GM19395 (cell line): ENCODE data around the gene MMS19.

Experiments used
- ATAC-seq: cut with Tn5 transposase; IDR thresholded peaks from one replicate; pipeline ENCODE4 v1.9.1; 2021; ENCODE audit warnings: mild to moderate bottlenecking, moderate library complexity; ENCODE audit not compliant: unreplicated experiment

Gene MMS19

DNA sequence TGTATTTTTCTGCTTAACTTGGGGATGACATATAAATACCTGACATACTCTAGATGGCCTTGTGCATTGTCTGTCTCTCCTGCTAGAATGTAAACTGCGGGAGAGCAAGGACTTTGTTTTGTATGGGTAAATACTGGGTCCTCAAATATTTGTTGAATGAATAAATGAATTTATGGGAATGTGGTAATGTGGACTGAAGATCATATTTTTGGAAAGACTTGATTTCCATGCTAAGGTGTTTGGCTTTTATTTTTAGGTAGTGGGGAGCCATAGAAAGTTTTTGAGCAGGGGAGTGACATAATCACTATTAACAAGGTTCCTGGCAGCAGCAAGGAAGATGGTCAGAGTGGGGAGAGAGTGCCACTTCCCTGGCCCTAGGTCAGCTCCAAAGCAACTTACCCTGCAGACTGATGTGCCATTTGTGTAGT lies 27.5 kb upstream of the MMS19 start:
- no peak for ATAC-seq

DNA sequence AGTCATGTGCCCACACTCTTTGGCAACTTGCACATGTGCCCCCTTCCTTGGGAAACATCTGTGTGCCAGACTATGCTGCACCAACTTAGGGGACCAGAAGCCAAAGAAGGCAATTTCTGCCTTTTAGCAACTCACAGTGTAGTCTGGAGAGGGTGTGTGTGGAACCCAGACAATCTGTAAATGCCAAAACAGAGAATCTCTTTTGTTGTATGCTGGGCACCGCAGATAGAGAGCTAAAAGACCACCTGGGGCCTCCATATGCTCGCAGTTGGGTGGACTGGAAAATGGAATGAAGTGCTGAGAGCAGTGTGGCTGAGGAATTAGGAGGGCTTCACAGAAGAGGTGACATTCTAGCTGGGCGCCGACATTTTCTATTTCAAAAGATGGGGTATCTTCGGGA lies 26.9 kb upstream of the MMS19 start:
- ATAC-seq: no peak

DNA sequence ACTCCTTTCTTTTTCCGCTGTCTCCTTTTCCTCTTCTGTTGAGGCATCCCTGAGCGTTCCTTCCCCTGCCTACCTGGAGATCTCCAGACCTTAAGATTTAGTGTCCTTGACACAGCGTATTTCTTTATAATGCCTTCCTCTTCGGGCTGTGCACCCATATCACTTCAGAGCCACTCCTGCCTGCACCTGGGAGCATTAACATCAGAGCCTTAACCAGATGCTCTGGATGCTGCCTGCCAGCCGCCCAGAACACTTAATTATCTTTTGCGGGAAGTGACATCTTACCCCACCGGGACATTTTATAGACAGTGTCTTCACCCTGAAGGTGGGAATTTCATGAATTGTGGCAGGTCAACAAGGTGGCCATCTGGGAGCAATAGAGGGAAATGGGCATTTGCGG lies 24.7 kb upstream of the MMS19 start:
- no peak for ATAC-seq

DNA sequence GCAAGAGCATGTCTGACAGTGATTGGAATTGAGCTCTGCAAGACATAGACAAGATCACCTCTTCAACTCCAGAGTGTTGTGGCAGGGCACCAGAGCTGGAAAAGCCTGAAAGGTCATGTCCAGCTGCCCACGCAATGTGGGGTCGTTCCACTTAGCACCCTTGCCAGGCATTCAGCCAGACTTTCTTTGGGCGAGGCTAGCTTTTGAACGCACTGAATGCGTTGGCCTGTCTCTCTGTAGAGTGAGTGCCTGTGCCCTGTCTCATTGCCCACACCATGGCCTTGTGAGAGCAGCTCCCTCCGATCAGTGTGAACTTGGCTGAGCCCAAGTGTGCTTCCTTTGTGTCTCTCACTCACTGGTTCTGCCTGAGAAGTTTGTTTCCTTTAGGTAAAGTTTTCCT lies 23.8 kb upstream of the MMS19 start:
- ATAC-seq: no peak

DNA sequence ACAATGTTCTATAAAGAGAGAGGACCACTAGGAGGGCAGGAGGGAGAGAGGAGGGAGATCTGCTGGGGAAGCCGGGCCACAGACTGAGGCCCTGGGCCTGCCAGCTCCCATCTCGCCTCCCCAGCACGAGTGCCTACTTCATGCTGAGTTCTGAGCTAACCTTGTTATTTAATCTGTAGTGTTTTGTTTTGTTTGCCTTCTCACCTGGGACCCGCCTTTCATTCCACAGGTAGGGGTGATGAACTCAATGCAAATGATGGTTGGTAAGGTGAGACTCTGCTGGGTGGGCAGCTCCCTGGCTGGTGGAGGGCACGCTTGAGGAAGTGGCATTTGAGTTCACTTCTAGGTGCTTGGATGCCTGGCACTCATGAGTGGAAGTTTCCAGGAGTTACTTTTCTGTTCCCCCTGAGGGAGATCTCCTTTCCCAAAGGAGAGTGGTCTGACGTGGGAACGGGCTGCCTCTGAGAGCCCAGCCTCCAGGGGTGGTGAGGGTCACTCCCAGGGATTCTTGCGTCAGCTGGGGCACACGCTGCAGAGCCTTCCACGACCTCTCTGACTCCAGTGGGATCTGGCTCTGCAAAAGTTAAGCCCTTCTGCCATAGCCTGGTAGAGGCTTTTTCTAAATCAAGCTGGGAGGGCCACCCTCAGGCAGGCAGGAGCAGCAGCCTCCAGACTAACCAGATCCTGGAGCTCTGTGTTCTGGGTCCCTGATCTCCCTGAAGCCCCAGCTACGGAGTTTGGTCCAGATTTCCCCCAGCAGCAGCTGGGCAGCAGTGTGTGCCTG lies 22.9 kb upstream of the MMS19 start:
- ATAC-seq: no peak

DNA sequence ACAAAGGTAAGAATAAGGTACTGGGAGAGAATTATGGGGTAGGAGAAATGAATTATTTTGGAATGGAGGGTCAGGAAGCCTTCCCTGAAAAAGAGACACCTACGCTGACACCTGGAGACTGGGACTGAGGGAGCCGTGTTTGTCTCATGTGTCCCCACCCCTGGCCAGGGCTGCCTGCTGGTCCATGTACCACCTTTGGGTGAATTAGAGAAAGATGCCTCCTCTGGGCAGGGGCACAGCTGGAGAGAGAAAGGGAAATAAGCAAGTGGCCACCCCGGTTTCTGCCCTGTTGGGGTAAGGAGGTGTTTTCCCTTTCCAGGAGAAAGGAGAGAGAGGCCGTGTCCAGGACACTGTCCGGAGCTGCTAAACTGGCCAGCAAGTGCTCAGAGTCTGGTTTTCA lies 22.3 kb upstream of the MMS19 start:
- no peak for ATAC-seq

DNA sequence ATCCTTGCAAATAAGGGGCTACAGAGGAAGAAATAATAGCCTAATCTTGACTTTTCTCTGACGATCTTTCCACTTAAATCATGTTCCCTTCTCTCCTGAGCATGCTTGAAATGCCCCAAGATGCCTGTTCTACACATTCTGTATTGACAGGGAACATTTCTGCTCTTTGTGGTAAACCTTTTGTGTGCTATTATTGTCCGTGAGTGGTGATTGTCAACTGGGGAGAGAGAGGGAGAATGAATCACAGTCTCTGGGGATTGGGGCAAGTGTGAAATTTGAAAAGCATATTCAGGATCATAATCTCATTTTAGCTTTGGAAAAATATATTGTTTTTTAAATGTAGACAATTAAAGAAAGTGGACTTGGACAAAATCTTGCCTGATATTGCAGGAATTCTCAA lies 21.1 kb upstream of the MMS19 start:
- no peak for ATAC-seq

DNA sequence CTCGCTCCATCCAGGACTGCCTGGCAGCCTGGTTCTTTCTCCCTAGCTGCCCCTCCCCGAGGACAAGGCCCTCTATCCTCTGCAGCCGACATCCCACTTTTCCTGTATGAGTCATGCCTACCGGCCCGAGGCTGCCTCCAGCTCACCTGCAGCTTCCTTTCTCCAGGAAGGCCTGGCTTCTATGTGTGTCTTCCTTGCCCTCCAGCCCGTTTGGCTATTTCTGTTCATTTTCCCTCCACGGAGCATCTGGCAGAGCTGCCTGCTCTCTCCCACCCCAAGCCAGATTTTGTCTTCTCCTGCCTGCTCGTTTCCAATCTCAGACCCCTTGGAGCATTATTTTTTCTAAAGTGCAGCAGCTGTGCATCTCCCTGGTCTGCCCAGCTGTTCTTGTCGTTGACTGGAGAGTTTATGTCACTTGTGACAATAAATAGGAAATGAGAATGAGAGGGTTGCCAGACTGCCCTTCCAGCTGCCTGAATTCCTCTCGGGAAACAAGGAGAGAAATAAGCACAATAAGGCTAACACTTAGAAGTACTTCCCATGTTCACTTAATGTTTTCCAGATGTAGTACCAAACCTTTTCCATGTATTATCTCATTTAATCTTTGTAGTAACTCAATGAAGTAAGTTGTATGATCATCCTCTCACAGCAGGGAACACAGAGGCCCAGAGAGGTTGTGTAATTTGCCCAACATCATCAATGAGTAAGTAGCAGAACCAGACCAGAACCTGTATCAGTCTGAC lies 20.2 kb upstream of the MMS19 start:
- ATAC-seq: no peak

DNA sequence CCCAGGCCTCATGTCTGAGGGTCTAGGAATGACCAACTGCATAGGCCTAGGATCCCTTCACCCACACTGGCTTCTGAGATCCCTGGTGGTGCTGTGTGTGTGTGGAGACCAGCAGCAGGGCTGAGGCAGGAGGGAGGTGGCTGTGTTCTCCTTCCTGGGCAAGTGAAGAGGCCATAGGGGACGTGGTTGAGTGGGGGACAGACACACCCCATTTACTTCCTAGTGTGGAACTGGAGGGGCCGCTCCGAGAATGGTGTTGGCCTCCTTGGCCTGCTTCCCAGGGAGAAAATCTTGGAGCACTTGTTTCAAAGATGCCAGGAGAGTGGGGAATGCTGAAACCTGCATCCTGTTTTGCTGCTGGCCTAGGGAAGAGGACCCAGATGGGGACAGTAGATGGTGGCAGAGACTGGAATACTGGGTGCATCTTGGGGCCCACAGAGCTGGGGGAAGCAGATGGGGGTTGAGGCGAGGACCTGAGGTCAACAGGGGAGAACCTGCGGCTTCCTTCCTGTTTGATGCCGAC lies 19.6 kb upstream of the MMS19 start:
- ATAC-seq: no peak

DNA sequence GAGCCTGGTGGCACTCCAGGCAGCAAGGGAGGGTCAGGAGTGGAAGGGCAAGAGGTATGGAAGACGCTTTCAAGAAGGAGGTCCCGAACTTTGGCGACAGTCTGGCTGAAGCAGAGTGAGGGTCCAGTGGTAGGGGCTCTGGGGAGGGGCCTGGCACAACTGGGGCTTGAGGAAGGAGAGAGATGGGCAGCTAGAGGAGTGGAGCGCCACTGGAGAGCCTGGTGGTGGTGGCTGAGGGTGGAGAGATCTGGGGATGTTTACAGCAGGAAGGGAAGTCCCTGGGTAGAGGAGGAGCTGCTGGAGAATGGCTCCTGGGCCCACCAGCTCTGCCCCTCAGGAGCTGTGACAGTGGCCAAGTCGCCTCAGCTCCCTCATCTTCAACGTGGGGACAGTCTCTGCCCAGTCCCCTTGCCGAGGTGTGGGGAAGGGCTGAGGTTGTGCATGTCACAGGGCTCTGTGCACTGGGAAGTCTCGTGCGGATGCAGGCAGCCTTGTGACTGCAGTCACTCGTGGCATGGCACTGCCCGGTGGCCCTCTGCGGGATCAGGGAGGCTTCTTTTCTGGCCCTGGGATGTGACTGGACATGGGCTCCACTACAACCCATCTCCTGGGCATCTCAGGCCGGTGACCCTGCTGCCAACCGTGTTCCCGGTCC lies 19.0 kb upstream of the MMS19 start:
- no peak for ATAC-seq

DNA sequence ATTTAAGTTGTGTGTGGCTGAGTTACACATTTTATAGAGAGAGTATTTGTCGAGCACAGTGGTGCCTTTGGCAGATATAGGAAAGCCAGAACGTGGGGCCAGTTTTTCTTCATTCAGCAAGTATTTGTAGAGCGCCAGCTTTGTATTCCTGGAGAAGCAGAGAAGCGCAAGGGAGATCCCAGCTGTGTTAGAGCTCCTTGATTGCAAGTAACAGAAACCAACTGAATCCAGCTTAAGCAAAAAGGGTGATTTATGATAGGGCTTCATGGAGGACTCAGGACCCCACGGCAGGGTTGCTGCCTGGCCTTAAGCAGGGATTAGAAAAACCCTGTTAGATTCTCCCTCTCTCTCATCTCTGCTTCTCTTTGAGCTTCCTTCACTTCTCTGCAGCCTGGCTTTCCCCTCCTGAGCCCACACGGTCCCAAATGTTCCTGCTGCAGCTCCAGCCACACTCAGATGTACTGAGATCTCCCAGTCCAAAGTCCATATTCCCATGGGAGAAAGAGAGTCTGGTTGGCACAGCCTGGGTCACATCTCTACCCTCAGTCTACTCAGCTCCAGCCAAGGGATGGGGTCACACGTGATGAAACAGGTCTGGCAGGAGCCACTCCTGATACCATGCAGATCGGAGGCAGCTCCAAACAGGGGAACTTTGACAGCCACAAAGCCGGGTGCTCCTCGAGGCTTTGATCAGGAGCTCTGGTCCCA lies 17.2 kb upstream of the MMS19 start:
- no peak for ATAC-seq

DNA sequence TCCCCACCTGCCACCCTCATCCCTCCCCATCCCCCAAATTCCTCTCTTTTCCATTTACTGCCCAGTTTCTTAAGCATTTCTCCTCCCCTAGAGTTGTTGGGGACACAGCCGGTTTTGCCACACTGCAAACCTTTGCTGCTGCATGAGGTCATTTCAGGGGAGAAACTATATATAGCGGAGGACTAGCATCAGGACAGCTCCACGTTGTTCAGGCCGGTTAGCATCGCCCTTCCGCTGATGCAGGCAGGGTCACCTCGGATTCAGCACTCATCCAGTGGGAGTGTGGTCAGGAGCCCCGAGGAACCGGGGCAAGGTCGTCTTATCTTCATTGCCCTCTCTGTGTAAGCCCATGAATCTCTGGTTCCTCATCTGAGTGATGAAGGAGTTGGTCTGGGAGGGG lies 16.1 kb upstream of the MMS19 start:
- ATAC-seq: no peak

DNA sequence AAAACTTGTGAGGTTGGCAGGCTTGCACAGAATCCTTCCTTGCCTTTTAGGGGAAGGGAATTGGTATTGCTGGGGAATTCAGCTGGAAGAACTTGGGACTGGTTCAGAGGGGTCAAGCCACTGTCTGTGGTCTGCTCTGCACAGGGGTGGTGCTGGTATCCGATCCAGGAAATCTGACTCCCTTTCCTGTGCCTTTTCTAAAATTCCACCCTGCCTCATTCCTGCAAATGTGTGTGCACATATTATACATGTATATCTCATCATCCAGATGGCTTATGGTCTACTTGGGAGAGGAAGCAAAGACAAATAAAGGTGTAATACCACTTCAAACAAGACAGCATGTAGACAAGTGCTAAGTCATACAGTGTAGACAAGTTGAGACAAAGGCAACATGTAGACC lies 14.8 kb upstream of the MMS19 start:
- ATAC-seq: no peak

DNA sequence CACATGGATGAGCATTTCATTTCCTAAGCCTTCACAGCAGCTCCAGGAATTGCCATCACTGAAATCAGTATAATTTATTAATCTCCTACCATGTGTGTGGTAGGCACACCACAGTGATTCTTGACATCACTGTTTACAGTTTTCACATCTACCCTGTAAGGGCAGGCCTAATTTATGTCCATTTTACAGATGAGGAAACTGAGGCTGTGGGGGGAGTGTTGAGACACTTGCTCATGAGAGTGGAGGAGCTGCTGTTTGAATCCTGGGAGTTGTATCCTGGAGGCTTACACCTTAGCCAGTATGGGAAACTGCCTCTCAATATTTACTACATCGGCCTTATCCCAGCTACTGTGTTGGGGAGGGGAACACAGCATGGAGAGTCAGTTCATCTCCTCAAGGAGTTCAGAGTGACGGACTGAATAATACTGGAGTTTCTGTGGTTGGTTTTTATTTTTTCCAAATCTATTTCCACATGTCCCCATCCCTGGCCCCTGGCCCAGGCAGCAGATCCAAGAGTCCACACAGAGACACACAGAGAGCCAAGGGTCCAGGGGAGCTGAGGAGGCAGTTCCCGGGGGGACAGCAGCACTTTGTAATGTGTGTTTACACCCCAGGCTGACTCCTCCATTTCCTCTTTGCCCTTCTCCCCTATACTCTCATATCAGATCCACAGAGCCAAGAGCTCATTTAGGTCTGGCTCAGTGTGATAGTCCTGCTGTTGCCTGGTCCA lies 13.7 kb upstream of the MMS19 start:
- ATAC-seq: no peak

DNA sequence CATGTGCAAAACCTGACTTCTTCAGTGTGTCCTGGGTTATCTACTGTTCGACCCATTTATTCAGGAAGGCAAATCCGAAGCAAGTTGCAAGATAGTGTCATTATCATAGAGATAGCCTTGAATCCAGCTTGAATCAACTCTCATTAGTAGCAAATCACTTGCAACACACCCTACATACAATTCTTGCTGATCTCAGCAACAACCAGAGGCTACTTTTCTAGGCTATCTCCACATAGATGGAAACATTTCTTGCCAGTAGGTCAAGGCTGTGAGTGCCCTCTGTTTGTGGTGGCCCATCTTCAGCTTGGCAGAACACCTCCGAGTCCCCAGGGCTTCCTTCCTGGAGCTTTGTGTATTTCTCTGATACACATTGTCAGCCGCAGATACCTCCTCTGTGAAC lies 12.5 kb upstream of the MMS19 start:
- ATAC-seq: no peak

DNA sequence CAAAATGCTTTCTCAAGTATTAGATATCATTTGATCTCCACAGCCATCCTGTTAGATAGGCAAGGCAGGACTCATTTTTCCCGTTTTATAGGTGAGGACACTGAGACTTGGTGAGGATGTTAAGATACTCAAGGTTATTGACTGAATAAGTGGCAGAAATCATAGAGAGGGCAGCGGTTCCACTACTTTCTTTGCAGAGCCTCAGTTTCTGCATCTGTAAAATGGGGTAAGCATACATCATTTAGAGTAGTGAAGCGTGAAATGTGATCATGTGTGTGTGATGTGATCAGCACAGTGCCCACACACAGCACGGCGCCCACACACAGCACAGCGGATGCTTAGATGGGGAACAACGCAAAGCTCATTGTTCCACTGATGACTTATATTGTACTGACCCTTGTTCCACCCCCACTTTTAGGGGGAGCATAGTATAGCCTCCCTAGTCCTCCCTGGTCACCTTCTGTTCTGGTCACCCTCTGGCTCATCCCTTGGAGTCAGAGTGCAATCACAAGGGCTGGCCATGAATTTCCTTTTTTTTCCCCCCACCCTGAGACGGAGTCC lies 11.0 kb upstream of the MMS19 start:
- no peak for ATAC-seq

DNA sequence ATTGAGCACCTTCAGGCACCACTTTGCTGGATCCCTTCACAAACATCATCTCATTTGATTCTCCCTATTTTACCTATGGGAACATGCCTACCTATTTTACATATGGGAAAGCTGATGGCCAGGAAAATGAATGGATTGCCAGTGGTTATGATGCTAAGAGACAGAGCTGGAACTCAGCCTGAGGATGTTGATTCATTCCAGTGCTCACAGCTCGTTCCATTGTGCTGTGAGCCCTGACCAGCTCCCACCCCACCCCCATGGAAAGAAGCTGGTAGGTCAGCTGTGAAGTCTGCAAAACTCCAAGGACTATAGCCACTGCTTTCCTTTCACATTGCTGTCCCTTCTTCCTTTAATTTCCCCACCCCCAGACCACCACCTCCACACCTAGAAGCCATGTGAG lies 10.1 kb upstream of the MMS19 start:
- ATAC-seq: no peak

DNA sequence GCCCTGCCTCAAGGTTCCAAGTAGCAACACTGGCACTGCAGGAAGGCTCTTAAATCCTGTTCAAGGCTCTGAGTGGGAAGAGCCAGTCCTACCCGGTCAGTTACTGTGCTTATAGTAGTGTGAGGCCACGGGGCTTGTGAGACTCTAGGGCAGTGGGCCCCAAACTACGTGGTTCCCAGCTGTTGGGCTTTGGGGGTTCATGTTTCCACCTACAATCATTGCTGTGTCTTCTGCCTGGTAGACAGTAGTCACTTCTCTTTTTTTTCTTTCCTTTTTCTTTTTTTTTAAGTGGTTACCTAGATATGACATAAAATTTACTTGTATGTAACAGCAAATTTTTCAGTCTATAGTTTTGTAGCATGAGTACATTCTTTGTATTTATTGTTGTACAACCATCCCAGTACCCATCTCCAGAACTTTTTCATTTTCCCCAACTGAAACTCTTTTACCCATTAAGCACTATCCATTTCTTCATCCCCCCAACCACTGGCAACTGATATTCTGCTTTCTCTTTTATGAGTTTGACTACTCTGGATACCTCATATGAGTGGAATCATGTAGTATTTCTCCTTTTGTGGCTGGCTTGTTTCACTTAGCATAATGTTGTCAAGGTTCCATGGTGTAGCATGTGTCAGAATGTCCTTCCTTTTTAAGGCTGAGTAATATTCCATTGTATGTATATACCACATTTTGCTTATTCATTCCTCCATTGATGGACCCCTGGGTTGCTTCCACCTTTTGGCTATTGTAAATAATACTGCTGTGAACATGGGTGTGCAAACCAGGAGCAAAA lies 8.2 kb upstream of the MMS19 start:
- no peak for ATAC-seq

DNA sequence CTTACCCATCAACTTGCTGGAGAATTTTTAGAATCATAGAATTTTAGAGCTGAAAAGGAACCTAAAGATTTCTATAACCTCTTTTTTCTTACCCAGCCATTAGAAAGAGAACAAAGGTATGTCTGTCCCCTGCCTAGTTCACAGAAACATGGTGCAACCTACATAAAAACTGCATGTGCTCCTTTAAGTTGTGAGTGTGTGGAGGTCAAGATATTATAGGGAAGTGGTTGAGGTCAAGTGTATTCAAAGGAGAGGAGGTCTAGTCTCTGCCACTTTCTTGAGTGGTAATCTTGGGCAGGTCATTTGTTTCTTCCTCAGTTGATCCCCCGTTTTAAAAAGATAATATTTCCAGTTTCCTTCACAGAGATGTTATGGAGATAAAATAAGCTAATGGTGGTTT lies 6.9 kb upstream of the MMS19 start:
- ATAC-seq: no peak
